Thoracic aorta (tissue), 2 donors: Measurements from ENCODE around the gene CENPX. TPM values are rescaled to one million over a fixed set of nuclear protein-coding genes. Genes with fewer than 3 reads are reported as not detected.

Source experiments
- ATAC-seq: fragments of 150-250 bp; one replicate; pipeline ENCODE4 v1.8.0; 2017; ENCODE audit warnings: low read depth; ENCODE audit not compliant: insufficient number of reproducible peaks, low FRiP score
- DNase-seq: peaks from one replicate; pipeline ENCODE4 v3.0.0-alpha.2; 2020; ENCODE audit warnings: low spot score
- H3K27ac ChIP-seq, 2 donors: fragments of 200-600 bp; sonication (generic); 1 replicate in 1 of 2; 2 replicates in 1 of 2; pipeline ENCODE4 v1.5.1; 2016; ENCODE audit warnings: mild to moderate bottlenecking in 2 of 2, moderate library complexity in 2 of 2
- H3K27me3 ChIP-seq: fragments of 200-600 bp; sonication (generic); replicated peaks from 2 replicates; pipeline ENCODE4 v1.6.0; 2016; ENCODE audit warnings: mild to moderate bottlenecking; ENCODE audit not compliant: insufficient read depth
- H3K36me3 ChIP-seq: fragments of 200-600 bp; sonication (generic); one replicate; pipeline ENCODE4 v1.5.1; 2016
- H3K4me1 ChIP-seq, 2 donors: fragments of 200-600 bp; sonication (generic); 1 replicate in 1 of 2; 2 replicates in 1 of 2; pipeline versions ENCODE4 v1.5.1 to v1.6.0; 2016; ENCODE audit warnings: low read depth in 2 of 2, mild to moderate bottlenecking in 1 of 2; ENCODE audit not compliant: control insufficient read depth in 1 of 2
- H3K4me3 ChIP-seq: fragments of 200-600 bp; sonication (generic); 2 replicates; pipeline ENCODE4 v1.5.1; 2016; ENCODE audit warnings: mild to moderate bottlenecking
- H3K9me3 ChIP-seq: fragments of 200-600 bp; sonication (generic); 2 replicates; pipeline ENCODE4 v1.5.1; 2016
- total RNA-seq, 2 donors: library from RNA; depleted of rRNA; stranded (reverse); fragments of >200 nt; gene quantifications; one replicate each; pipeline versions ENCODE4 v1.1.0 to v1.2.3, GENCODE V29; 2016
- TF ChIP-seq, protein P1 (sequence below): fragments of 200-600 bp; sonication (generic); IDR thresholded peaks from one replicate; pipeline ENCODE4 v1.5.1; 2019; ENCODE audit warnings: antibody characterized with exemption

The CENPX gene
- total RNA-seq, 2 donors from 2014 or later: 31.4 to 40.4 TPM

- no peak for ATAC-seq
- H3K27ac ChIP-seq: no peak overlapping the region
- no peaks in the 10 kb centered on the region for H3K9me3 ChIP-seq
- TF ChIP-seq, protein P1, sequence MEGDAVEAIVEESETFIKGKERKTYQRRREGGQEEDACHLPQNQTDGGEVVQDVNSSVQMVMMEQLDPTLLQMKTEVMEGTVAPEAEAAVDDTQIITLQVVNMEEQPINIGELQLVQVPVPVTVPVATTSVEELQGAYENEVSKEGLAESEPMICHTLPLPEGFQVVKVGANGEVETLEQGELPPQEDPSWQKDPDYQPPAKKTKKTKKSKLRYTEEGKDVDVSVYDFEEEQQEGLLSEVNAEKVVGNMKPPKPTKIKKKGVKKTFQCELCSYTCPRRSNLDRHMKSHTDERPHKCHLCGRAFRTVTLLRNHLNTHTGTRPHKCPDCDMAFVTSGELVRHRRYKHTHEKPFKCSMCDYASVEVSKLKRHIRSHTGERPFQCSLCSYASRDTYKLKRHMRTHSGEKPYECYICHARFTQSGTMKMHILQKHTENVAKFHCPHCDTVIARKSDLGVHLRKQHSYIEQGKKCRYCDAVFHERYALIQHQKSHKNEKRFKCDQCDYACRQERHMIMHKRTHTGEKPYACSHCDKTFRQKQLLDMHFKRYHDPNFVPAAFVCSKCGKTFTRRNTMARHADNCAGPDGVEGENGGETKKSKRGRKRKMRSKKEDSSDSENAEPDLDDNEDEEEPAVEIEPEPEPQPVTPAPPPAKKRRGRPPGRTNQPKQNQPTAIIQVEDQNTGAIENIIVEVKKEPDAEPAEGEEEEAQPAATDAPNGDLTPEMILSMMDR: no peak
- H3K4me1 ChIP-seq: peaks cover 9 to 17% of the 10 kb centered on the region in 2 donors
- no peak for DNase-seq
- peaks cover 9% of the 10 kb centered on the region for H3K36me3 ChIP-seq
- H3K4me3 ChIP-seq: no peak overlapping the region
- no peaks in the 10 kb centered on the region for H3K27me3 ChIP-seq
These were observed 26.4 kb downstream of the CENPX start for GRCh38 chr17:81996232-81996756.

DNA sequence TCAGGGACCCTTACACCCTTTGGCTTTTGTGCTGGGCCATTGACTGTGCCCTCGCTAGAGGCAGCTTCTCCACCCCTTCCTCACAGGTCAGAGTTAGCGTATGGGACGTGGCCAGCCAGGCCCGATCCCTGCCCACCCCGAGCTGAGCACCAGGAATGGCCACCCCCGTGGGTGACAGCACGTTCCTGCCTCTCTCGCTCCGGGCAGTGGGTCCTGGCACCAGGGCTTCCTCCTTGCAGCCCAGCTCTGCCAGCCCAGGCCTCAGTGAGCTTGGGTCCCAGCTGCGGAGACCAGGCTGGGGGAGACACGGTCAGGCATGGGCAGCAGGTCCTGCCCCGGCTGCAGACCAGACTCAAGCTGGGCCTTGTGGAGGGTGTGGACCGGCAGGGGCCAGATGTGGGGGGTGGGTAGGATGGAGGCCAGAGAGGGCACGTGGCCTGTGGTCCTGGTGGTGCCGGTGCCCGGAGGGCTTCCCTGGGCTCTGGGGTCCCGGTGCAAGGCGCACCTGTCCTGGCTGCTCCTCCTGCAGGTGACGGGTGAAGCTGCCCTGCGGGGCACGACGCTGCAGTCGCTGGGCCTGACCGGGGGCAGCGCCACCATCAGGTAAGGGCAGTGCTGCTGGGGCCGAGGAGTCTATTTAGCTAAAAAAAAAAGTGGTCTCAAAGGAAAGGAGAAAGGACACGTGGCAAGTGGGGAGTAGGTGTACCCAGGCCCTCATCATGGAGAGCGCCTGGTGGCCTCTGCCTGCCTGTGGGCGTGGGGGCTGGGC lies 27.0 kb downstream of the CENPX start:
- no peaks in the 10 kb centered on the region for H3K27me3 ChIP-seq
- ATAC-seq (no peak), DNase-seq (no peak)
- peaks cover 9% of the 10 kb centered on the region for H3K36me3 ChIP-seq
- peaks cover 9 to 19% of the 10 kb centered on the region in 2 donors for H3K4me1 ChIP-seq
- TF ChIP-seq, protein P1: no peak
- no peak overlapping the region for H3K27ac ChIP-seq
- H3K4me3 ChIP-seq: no peak overlapping the region
- no peaks in the 10 kb centered on the region for H3K9me3 ChIP-seq

- Histone ChIP-seq H3K27me3 (no peaks in the 10 kb centered on the region), H3K4me1 (peaks cover 9 to 19% of the 10 kb centered on the region in 2 donors), H3K4me3 (no peak overlapping the region), H3K9me3 (no peaks in the 10 kb centered on the region), H3K36me3 (peaks cover 9% of the 10 kb centered on the region), H3K27ac (no peak overlapping the region)
- no peak for DNase-seq
- TF ChIP-seq, protein P1: no peak
- ATAC-seq: no peak
These were observed 27.9 kb downstream of the CENPX start for GRCh38 chr17:81994593-81995462.

- no peak for ATAC-seq
- Histone ChIP-seq H3K36me3 (peaks cover 9% of the 10 kb centered on the region), H3K9me3 (no peaks in the 10 kb centered on the region), H3K4me1 (peaks cover 9 to 19% of the 10 kb centered on the region in 2 donors), H3K4me3 (no peak overlapping the region), H3K27me3 (no peaks in the 10 kb centered on the region), H3K27ac (no peak overlapping the region)
- DNase-seq: no peak
- TF ChIP-seq, protein P1: no peak
These were observed 28.7 kb downstream of the CENPX start for GRCh38 chr17:81993729-81994592.
